GM18507 (cell line): Measurements from ENCODE around the gene STK31.
A peak's percentile ranks its signal among the peaks of the same experiment; 100 is the strongest.
"Not testable (repeated sequence)": the region's sequence is repeated elsewhere in the genome, so short reads cannot be mapped to it uniquely, and the experiment has no call there.

Source experiments
- DNase-seq: peaks from one replicate; pipeline ENCODE4 v3.0.0; 2011; ENCODE audit warnings: low read depth; ENCODE audit not compliant: insufficient read length; ENCODE audit errors: extremely low spot score
- FAIRE-seq: peaks from 2 replicates; lab custom pipeline; 2011; peaks lifted over from hg19 to GRCh38; lab: Jason Lieb, UNC

Gene STK31

GRCh38 chr7:23710000-23710399 is at the start of gene STK31:
Gene STK31 (plus strand): TSS chr7:23710219. CDS start chr7:23710286, 67 bp downstream.
- DNase-seq, result no peak
- no peak for FAIRE-seq

GRCh38 chr7:23661385-23661784 is 48.6 kb upstream of the STK31 start:
- DNase-seq (no peak), FAIRE-seq (no peak)

- no peak for FAIRE-seq
- DNase-seq, result no peak
These were observed 47.7 kb upstream of the STK31 start for GRCh38 chr7:23662124-23662983.

- DNase-seq, result no peak
- FAIRE-seq, result no peak
These were observed 47.1 kb upstream of the STK31 start for GRCh38 chr7:23662984-23663313.

GRCh38 chr7:23664122-23664521 is 45.9 kb upstream of the STK31 start:
- no peak for DNase-seq

GRCh38 chr7:23672033-23672432 is 38.0 kb upstream of the STK31 start:
- FAIRE-seq (no peak), DNase-seq (no peak)

More at GRCh38 chr7:23664122-23664521, 45.9 kb upstream of the STK31 start:
- FAIRE-seq, result no peak

- DNase-seq (peak; percentile 71), FAIRE-seq (peak; percentile 85)
These were observed 30.1 kb upstream of the STK31 start, which contains the start of gene FAM221A for GRCh38 chr7:23679898-23680413. Gene FAM221A (plus strand): TSS chr7:23680199. CDS start chr7:23680219, 20 bp downstream.

GRCh38 chr7:23680414-23681405 is 29.3 kb upstream of the STK31 start:
- FAIRE-seq (peak; percentile 67), DNase-seq (no peak)

- FAIRE-seq, DNase-seq: not testable (repeated sequence)
These were observed 26.0 kb upstream of the STK31 start for GRCh38 chr7:23684041-23684440.

GRCh38 chr7:23685731-23686130 is 24.3 kb upstream of the STK31 start:
- DNase-seq (no peak), FAIRE-seq (no peak)

GRCh38 chr7:23687011-23687410 is 23.0 kb upstream of the STK31 start:
- DNase-seq (no peak), FAIRE-seq (no peak)

GRCh38 chr7:23689165-23689564 is 20.9 kb upstream of the STK31 start:
- FAIRE-seq, result no peak
- no peak for DNase-seq

GRCh38 chr7:23691320-23691719 is 18.7 kb upstream of the STK31 start:
- FAIRE-seq, result no peak
- no peak for DNase-seq

- FAIRE-seq (no peak), DNase-seq (no peak)
These were observed 16.8 kb upstream of the STK31 start for GRCh38 chr7:23693224-23693623.

GRCh38 chr7:23696916-23697441 is 13.0 kb upstream of the STK31 start:
- DNase-seq, result no peak
- FAIRE-seq, result no peak

GRCh38 chr7:23698822-23699221 is 11.2 kb upstream of the STK31 start:
- FAIRE-seq, result no peak
- no peak for DNase-seq

- DNase-seq, result no peak
- FAIRE-seq, result no peak
These were observed 10.0 kb upstream of the STK31 start for GRCh38 chr7:23700046-23700445.

GRCh38 chr7:23709081-23709750 is 803 bp upstream of the STK31 start:
- FAIRE-seq, result no peak

More at GRCh38 chr7:23709081-23709750, 803 bp upstream of the STK31 start:
- DNase-seq, result no peak
